HEK293 (cell line): ENCODE results near the gene CYB5R3.
"Not testable (repeated sequence)": the region's sequence is repeated elsewhere in the genome, so short reads cannot be mapped to it uniquely, and the experiment has no call there.

Experiments
- CTCF ChIA-PET: fragments of 350-600 bp; formaldehyde crosslinking; extraction: SDS; loops from one replicate; lab custom pipeline; 2021; ENCODE audit warnings: antibody characterized with exemption; lab: Yijun Ruan, JAX
- POLR2A ChIA-PET: fragments of 300-600 bp; formaldehyde crosslinking; extraction: SDS; loops from one replicate; lab custom pipeline; 2020; ENCODE audit warnings: antibody characterized with exemption, inconsistent platforms; lab: Yijun Ruan, JAX
- H3K27ac ChIP-seq: fragments of 200-500 bp; sonication (Bioruptor generic); 2 replicates; pipeline ENCODE4 v1.5.1; 2014; ENCODE audit warnings: low read depth, low read length, control low read depth, inconsistent platforms; ENCODE audit errors: extremely low read depth
- H3K36me3 ChIP-seq, 2 experiments: fragments of 200-500 bp in 1 of 2; sonication (Bioruptor generic) in 1 of 2; 1 replicate in 1 of 2; 2 replicates in 1 of 2; pipeline ENCODE4 v1.5.1; 2014 to 2017; ENCODE audit warnings: inconsistent platforms in 2 of 2, low read length in 2 of 2; ENCODE audit not compliant: control insufficient read depth in 2 of 2, insufficient read depth in 1 of 2
- H3K4me1 ChIP-seq: fragments of 200-500 bp; sonication (Bioruptor generic); 2 replicates; pipeline ENCODE4 v1.5.1; 2014; ENCODE audit warnings: mild to moderate bottlenecking, low read length, inconsistent platforms; ENCODE audit not compliant: control insufficient read depth, insufficient read depth
- H3K4me3 ChIP-seq: 2 replicates; pipeline ENCODE4 v1.5.1; 2011; ENCODE audit warnings: low read depth, mild to moderate bottlenecking, control low read depth, low read length, moderate library complexity
- H3K9me3 ChIP-seq: fragments of 200-500 bp; sonication (Bioruptor generic); 2 replicates; pipeline ENCODE4 v1.5.1; 2014; ENCODE audit warnings: low read depth, low read length, inconsistent platforms; ENCODE audit not compliant: control insufficient read depth, insufficient read depth
- GLI2 ChIP-seq: fragments of 450-650 bp; formaldehyde crosslinking; IDR thresholded peaks from 2 replicates; pipeline ENCODE4; 2017; ENCODE audit warnings: missing biosample characterization, missing genetic modification characterization, low read depth, borderline replicate concordance
- HIC1 ChIP-seq: fragments of 450-650 bp; formaldehyde crosslinking; IDR thresholded peaks from 2 replicates; pipeline ENCODE4 v1.5.1; 2016; ENCODE audit warnings: missing biosample characterization, missing genetic modification characterization
- MZF1 ChIP-seq: fragments of 450-650 bp; formaldehyde crosslinking; IDR thresholded peaks from 2 replicates; pipeline ENCODE4 v1.5.1; 2017; ENCODE audit warnings: missing biosample characterization, missing genetic modification characterization, borderline replicate concordance
- PATZ1 ChIP-seq: fragments of 450-650 bp; formaldehyde crosslinking; IDR thresholded peaks from 2 replicates; pipeline ENCODE4 v1.5.1; 2016; ENCODE audit warnings: missing biosample characterization, missing genetic modification characterization
- SCRT2 ChIP-seq: fragments of 450-650 bp; formaldehyde crosslinking; IDR thresholded peaks from 2 replicates; pipeline ENCODE4 v1.5.1; 2016; ENCODE audit warnings: missing biosample characterization, missing genetic modification characterization
- ZNF148 ChIP-seq: fragments of 450-650 bp; formaldehyde crosslinking; IDR thresholded peaks from 2 replicates; pipeline ENCODE4 v1.5.0; 2017; ENCODE audit warnings: missing biosample characterization, missing genetic modification characterization, borderline replicate concordance
- ZNF202 ChIP-seq: fragments of 450-650 bp; formaldehyde crosslinking; IDR thresholded peaks from 2 replicates; pipeline ENCODE4 v1.5.1; 2016; ENCODE audit warnings: missing biosample characterization, missing genetic modification characterization, borderline replicate concordance
- ZNF292 ChIP-seq: fragments of 450-650 bp; formaldehyde crosslinking; IDR thresholded peaks from 2 replicates; pipeline ENCODE4 v1.5.1; 2016; ENCODE audit warnings: low read depth, missing biosample characterization, missing genetic modification characterization, borderline replicate concordance
- ZNF510 ChIP-seq: fragments of 450-650 bp; formaldehyde crosslinking; IDR thresholded peaks from 2 replicates; pipeline ENCODE4 v1.5.1; 2018; ENCODE audit warnings: mild to moderate bottlenecking, missing genetic modification characterization, missing biosample characterization; ENCODE audit not compliant: insufficient replicate concordance
- ZNF549 ChIP-seq: fragments of 450-650 bp; IDR thresholded peaks from 2 replicates; pipeline ENCODE4 v1.5.1; 2018; ENCODE audit warnings: missing biosample characterization, missing genetic modification characterization, mild to moderate bottlenecking, inconsistent platforms, moderate library complexity
- ZNF558 ChIP-seq: fragments of 450-650 bp; formaldehyde crosslinking; IDR thresholded peaks from 2 replicates; pipeline ENCODE4 v1.5.1; 2016; ENCODE audit warnings: missing biosample characterization, missing genetic modification characterization
- ZNF596 ChIP-seq: fragments of 450-650 bp; IDR thresholded peaks from 2 replicates; pipeline ENCODE4 v1.5.0; 2018; ENCODE audit warnings: missing biosample characterization, mild to moderate bottlenecking, missing genetic modification characterization, moderate library complexity
- ZNF645 ChIP-seq: fragments of 450-650 bp; formaldehyde crosslinking; IDR thresholded peaks from 2 replicates; pipeline ENCODE4; 2016; ENCODE audit warnings: missing biosample characterization, missing genetic modification characterization
- ZNF707 ChIP-seq: fragments of 450-650 bp; formaldehyde crosslinking; IDR thresholded peaks from 2 replicates; pipeline ENCODE4 v1.5.1; 2016; ENCODE audit warnings: missing biosample characterization, missing genetic modification characterization
- ZNF776 ChIP-seq: fragments of 450-650 bp; formaldehyde crosslinking; IDR thresholded peaks from 2 replicates; pipeline ENCODE4 v1.5.0; 2017; ENCODE audit warnings: missing biosample characterization, missing genetic modification characterization, borderline replicate concordance

The CYB5R3 gene

GRCh38 chr22:42678894-42679293 is 29.7 kb upstream of the CYB5R3 start:
- ChIA-PET POLR2A (interaction anchor here (0.6 kb wide), 1 partner anchor 53 kb away, joined by 3 read pairs; no protein-coding TSS in a partner anchor), CTCF (no interaction called here)
- Histone ChIP-seq H3K27ac (no peak overlapping the region), H3K4me1 (0 out of 2 replicates have a peak, but pooled peaks cover 3% of the 10 kb centered on the region), H3K4me3 (no peak overlapping the region), H3K36me3 (no peaks in the 10 kb centered on the region), H3K9me3 (no peaks in the 10 kb centered on the region)
- TF ChIP-seq ZNF558 (peak; percentile 89), ZNF292 (no peak)
- TF ChIP-seq, all 188 proteins: peak for 1

DNA sequence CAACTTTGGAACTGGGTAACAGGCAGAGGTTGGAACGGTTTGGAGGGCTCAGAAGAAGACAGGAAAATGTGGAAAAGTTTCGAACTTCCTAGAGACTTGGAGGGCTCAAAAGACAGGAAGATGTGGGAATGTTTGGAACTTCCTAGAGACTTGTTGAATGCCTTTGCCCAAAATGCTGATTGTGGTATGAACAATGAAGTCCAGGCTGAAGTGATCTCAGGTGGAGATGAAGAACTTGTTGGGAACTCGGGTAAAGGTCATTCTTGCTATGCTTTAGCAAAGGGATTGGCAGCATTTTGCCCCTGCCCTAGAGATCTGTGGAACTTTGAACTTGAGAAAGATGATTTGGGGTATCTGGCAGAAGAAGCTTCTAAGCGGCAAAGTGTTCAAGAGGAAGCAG is 28.7 kb upstream of the CYB5R3 start:
- H3K27ac ChIP-seq, POLR2A ChIA-PET, H3K36me3 ChIP-seq, H3K4me1 ChIP-seq, CTCF ChIA-PET, H3K4me3 ChIP-seq, H3K9me3 ChIP-seq: not testable (repeated sequence)
- TF ChIP-seq SCRT2 (tag by site-specific recombination) = peak; percentile 48; the same call in 1 of the 2 replicates

DNA sequence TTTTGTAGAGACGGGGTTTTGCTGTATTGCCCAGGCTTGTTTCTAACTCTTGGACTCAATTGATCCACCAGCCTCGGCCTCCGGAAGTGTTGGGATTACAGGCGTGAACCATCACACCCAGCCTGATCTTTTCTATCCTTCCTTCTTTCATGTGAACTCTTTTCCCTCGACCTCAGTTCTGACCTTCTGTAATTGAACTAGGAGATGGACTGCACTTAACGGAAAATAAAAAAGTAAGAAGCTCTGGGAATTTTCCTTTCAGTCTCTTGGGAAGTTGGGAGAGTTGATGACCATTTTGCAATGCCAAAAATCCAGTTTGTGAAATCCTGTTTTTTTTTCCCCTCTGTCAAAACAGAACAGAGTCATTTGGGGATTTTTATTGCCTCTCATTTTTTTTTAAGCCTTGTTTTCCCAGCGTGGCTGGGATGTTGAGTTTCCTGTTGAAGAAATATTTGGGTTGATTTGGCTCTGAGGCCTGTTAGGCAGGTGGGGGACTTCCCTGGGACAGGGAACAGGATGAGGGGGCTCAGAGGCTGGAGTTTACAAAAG is 26.9 kb upstream of the CYB5R3 start:
- Histone ChIP-seq H3K9me3 (no peaks in the 10 kb centered on the region), H3K4me3 (no peak overlapping the region), H3K27ac (no peak overlapping the region), H3K4me1 (0 out of 2 replicates have a peak, but pooled peaks cover 5% of the 10 kb centered on the region), H3K36me3 (no peaks in the 10 kb centered on the region)
- CTCF ChIA-PET = interaction anchor here (0.7 to 1.0 kb wide), 2 partner anchors 15 to 359 kb away, joined by 3 read pairs; no protein-coding TSS in a partner anchor
- no peak for TF ChIP-seq HIC1 (tag by site-specific recombination)
- no peak for TF ChIP-seq ZNF148 (tag by site-specific recombination)
- TF ChIP-seq MZF1 (tag by site-specific recombination) = 0 out of 2 replicates have a peak, but pooled peaks have one; percentile 43
- POLR2A ChIA-PET = no interaction called here

- no peak overlapping the region for H3K4me3 ChIP-seq
- no peaks in the 10 kb centered on the region for H3K36me3 ChIP-seq
- ChIA-PET POLR2A (no interaction called here), CTCF (interaction anchor here (0.7 to 1.1 kb wide), 2 partner anchors 13 to 331 kb away, joined by 3 read pairs; no protein-coding TSS in a partner anchor)
- no peak overlapping the region for H3K27ac ChIP-seq
- 0 out of 2 replicates have a peak, but pooled peaks cover 7% of the 10 kb centered on the region for H3K4me1 ChIP-seq
- H3K9me3 ChIP-seq = no peaks in the 10 kb centered on the region
- TF ChIP-seq ZNF510 (tag by site-specific recombination) (no peak), ZNF202 (tag by site-specific recombination) (no peak), ZNF707 (tag by site-specific recombination) (no peak), ZNF776 (tag by site-specific recombination) (no peak), ZNF596 (tag by site-specific recombination) (no peak), ZNF549 (tag by site-specific recombination) (no peak), ZNF645 (tag by site-specific recombination) (no peak), GLI2 (tag by site-specific recombination) (no peak), PATZ1 (tag by site-specific recombination) (no peak)
These were observed 24.8 kb upstream of the CYB5R3 start for GRCh38 chr22:42673898-42674401.
